B cell (primary cell): ENCODE results near the gene PCSK4. TPM values are rescaled to one million over a fixed set of nuclear protein-coding genes. Genes with fewer than 3 reads are reported as not detected.

Experiments used
- ATAC-seq: fragments of 200-7000 bp; cut with Tn5 transposase; one replicate; pipeline ENCODE4 v1.10.0; 2021; ENCODE audit warnings: low read depth, mild to moderate bottlenecking, moderate number of reproducible peaks, moderate library complexity
- CTCF ChIA-PET: fragments of 350-600 bp; sonication (Branson Sonifier 250); formaldehyde crosslinking; loops from one replicate; lab custom pipeline; 2021; ENCODE audit warnings: antibody characterized with exemption, inconsistent platforms; lab: Charles Lee
- POLR2A ChIA-PET: fragments of 350-600 bp; sonication (Branson Sonifier 250); formaldehyde crosslinking; loops from one replicate; lab custom pipeline; 2021; ENCODE audit warnings: antibody characterized with exemption; lab: Charles Lee
- DNase-seq: peaks from one replicate; pipeline ENCODE4 v3.0.0; 2013
- H2AFZ ChIP-seq: 2 replicates; pipeline ENCODE4 v1.6.1; 2012; ENCODE audit warnings: mild to moderate bottlenecking, low read depth, low read length; ENCODE audit not compliant: insufficient read depth, poor library complexity, severe bottlenecking
- H3K27ac ChIP-seq, 2 donors: 1 replicate in 1 of 2; 2 replicates in 1 of 2; pipeline ENCODE4 v1.5.1; 2012 to 2013; ENCODE audit warnings: low read length in 2 of 2, mild to moderate bottlenecking in 2 of 2, moderate library complexity in 1 of 2
- H3K27me3 ChIP-seq, 4 experiments: fragments of 200-600 bp in 1 of 4; sonication (generic) in 1 of 4; replicated peaks in 1 of 4; 1 replicate in 2 of 4; 2 replicates in 2 of 4; pipeline versions ENCODE4 v1.6.1 to v1.7.0; 2013 to 2016; ENCODE audit warnings: low read length in 3 of 4, mild to moderate bottlenecking in 2 of 4, mixed read lengths in 1 of 4, moderate library complexity in 1 of 4; ENCODE audit not compliant: insufficient read depth in 4 of 4, control insufficient read depth in 3 of 4; ENCODE audit errors: control extremely low read depth in 1 of 4
- H3K36me3 ChIP-seq, 2 experiments: replicated peaks in 1 of 2; 1 replicate in 1 of 2; 2 replicates in 1 of 2; pipeline versions ENCODE4 v1.6.1 to v1.7.1; 2013; ENCODE audit warnings: low read length in 1 of 2; ENCODE audit not compliant: insufficient read depth in 2 of 2, control insufficient read depth in 1 of 2; ENCODE audit errors: control extremely low read depth in 1 of 2, extremely low read depth in 1 of 2
- H3K4me1 ChIP-seq, 2 donors: fragments of 200-600 bp in 1 of 2; sonication (generic) in 1 of 2; 1 replicate in 1 of 2; 2 replicates in 1 of 2; pipeline versions ENCODE4 v1.5.1 to v1.6.1; 2013 to 2017; ENCODE audit warnings: low read length in 2 of 2; ENCODE audit not compliant: control insufficient read depth in 2 of 2, insufficient read depth in 2 of 2
- H3K4me2 ChIP-seq: replicated peaks from 2 replicates; pipeline ENCODE3; 2012; ENCODE audit warnings: mild to moderate bottlenecking, low read depth, low read length; ENCODE audit not compliant: poor library complexity, severe bottlenecking
- H3K4me3 ChIP-seq, 5 experiments: fragments of 200-600 bp in 1 of 5; sonication (generic) in 1 of 5; 1 replicate in 3 of 5; 2 replicates in 2 of 5; pipeline versions ENCODE4 v1.5.1 to v1.7.0; 2011 to 2016; ENCODE audit warnings: low read length in 4 of 5, mild to moderate bottlenecking in 4 of 5, low read depth in 2 of 5, control low read depth in 1 of 5, moderate library complexity in 1 of 5; ENCODE audit not compliant: insufficient read depth in 1 of 5; ENCODE audit errors: control extremely low read depth in 1 of 5, extremely low read depth in 1 of 5
- H3K79me2 ChIP-seq: fragments of 200-600 bp; sonication (generic); one replicate; pipeline ENCODE4 v1.6.0; 2016; ENCODE audit warnings: low read length; ENCODE audit not compliant: control insufficient read depth, insufficient read depth
- H3K9ac ChIP-seq: fragments of 200-600 bp; sonication (generic); 2 replicates; pipeline ENCODE4 v1.6.1; 2017; ENCODE audit warnings: mild to moderate bottlenecking, low read length, moderate library complexity
- H3K9me3 ChIP-seq, 3 donors: one replicate each; pipeline versions ENCODE4 v1.6.1 to v1.7.1; 2013; ENCODE audit warnings: low read length in 2 of 3; ENCODE audit not compliant: control insufficient read depth in 2 of 3, insufficient read depth in 1 of 3; ENCODE audit errors: control extremely low read depth in 1 of 3
- H4K20me1 ChIP-seq: 2 replicates; pipeline ENCODE4 v1.6.0; 2012; ENCODE audit warnings: mild to moderate bottlenecking, low read length; ENCODE audit not compliant: insufficient read depth, control insufficient read depth, poor library complexity, severe bottlenecking
- H3K27ac Mint-ChIP-seq: one replicate; pipeline ENCODE4 v1.8.0; 2021; ENCODE audit warnings: mixed read lengths
- H3K27me3 Mint-ChIP-seq: one replicate; pipeline ENCODE4 v1.8.0; 2021; ENCODE audit warnings: mixed read lengths
- H3K4me1 Mint-ChIP-seq: one replicate; pipeline ENCODE4 v1.8.0; 2021; ENCODE audit warnings: mixed read lengths
- H3K4me3 Mint-ChIP-seq: one replicate; pipeline ENCODE4 v1.8.0; 2021; ENCODE audit warnings: mixed read lengths
- H3K9me3 Mint-ChIP-seq: one replicate; pipeline ENCODE4 v1.8.0; 2022; ENCODE audit warnings: mixed read lengths; ENCODE audit not compliant: insufficient read depth
- CTCF ChIP-seq: fragments of 200-600 bp; IDR thresholded peaks from one replicate; pipeline ENCODE4 v1.8.0; 2022; ENCODE audit warnings: antibody characterized with exemption, mild to moderate bottlenecking
- EZH2 ChIP-seq: IDR thresholded peaks from 2 replicates; pipeline ENCODE4 v1.6.1; 2012; ENCODE audit warnings: borderline replicate concordance, low read depth, mild to moderate bottlenecking, moderate library complexity, low read length; ENCODE audit not compliant: insufficient read depth, poor library complexity, severe bottlenecking
- WGBS: methylation state at CpG from one replicate; pipeline ENCODE4 v1.1.5; 2013; ENCODE audit warnings: missing lambda C conversion rate; ENCODE audit not compliant: insufficient coverage; 5-methylcytosine and 5-hydroxymethylcytosine counted together
- intact Hi-C: fragments of 100-400 bp; cut with micrococcal nuclease; formaldehyde crosslinking; loops from one replicate; pipeline ENCODE4 v1.10.0; 2022
- polyA plus RNA-seq: library from polyadenylated mRNA; depleted of rRNA; stranded (reverse); fragments of >200 nt; gene quantifications from 2 replicates; pipeline ENCODE4 v1.2.3, GENCODE V29; 2012
- total RNA-seq, 2 donors: library from RNA; stranded (reverse); fragments of 120-200 nt in 1 of 2; gene quantifications; 1 replicate in 1 of 2; 2 replicates in 1 of 2; pipeline versions ENCODE4 v1.2.3 to v1.2.4, GENCODE V29; 2013 to 2022

Gene PCSK4
- total and polyA plus RNA-seq, 2 donors (not counting 1 experiment from before 2014, with no cell fraction given), result 1.1 to 1.3 TPM

DNA sequence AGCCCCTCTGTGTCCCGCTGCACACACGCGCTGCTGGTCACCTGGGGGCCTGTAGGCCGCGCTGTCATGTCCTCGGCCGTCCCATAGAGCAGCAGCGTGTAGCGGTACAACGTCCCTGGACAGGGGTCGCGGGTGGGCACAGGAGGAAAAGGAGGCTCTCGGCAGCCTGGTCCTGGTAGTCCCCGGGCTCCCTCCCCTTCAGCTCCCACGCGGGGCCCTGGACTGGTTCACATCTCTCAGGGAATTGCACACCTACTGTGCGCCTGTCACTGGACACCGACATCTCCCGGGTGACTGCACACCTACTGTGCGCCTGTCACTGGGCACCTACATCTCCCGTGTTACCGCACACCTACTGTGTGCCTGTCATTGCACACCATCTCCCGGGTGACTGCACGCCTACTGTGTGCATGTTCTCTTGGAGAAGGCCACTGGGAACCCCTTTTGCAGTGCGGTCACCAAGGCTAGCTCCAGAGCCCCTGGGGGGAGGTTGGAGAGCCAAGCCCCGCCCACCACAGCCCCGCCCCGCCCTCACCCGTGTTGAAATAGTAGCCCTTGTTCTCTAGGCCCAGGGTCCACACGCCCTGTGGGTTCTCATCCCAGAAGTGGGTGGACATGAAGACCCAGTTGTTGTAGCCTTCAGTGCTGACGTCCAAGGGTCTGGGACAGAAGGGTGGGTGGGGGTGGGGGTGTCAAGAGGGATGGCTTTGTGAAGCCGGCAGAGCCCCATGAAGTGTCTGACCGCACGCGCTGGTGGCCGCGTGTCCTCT is 7.6 kb downstream of the PCSK4 start:
- Histone ChIP-seq H3K36me3 (peaks cover 0 to under 1% of the 10 kb centered on the region in 2 experiments), H3K9ac (no peak overlapping the region), H3K9me3 (no peaks in the 10 kb centered on the region), H3K4me3 (no peak overlapping the region), H3K79me2 (peaks cover 14% of the 10 kb centered on the region), H4K20me1 (peaks cover 7% of the 10 kb centered on the region), H3K27ac (no peak overlapping the region), H3K4me1 (peaks cover 6 to 17% of the 10 kb centered on the region in 2 donors), H3K4me2 (no peak overlapping the region), H2AFZ (no peak overlapping the region), H3K27me3 (no peaks in the 10 kb centered on the region)
- Mint-ChIP-seq H3K27me3 (no peaks in the 10 kb centered on the region), H3K27ac (no peak overlapping the region), H3K4me1 (peaks cover 8% of the 10 kb centered on the region), H3K4me3 (no peak overlapping the region), H3K9me3 (no peaks in the 10 kb centered on the region)
- intact Hi-C loops, result no loop called here
- TF ChIP-seq EZH2, result no peak
- no peak for TF ChIP-seq CTCF
- ChIA-PET CTCF (no interaction called here), POLR2A (no interaction called here)
- peak; percentile 7 for DNase-seq
- ATAC-seq, result no peak
- WGBS, result 92% methylated on average over 36 of the region's 37 CpGs

- ChIA-PET POLR2A (no interaction called here), CTCF (no interaction called here)
Measured at GRCh38 chr19:1481893-1482360, 8.2 kb downstream of the PCSK4 start.

More at GRCh38 chr19:1481893-1482360, 8.2 kb downstream of the PCSK4 start:
- Mint-ChIP-seq H3K9me3 (no peaks in the 10 kb centered on the region), H3K27me3 (no peaks in the 10 kb centered on the region), H3K4me3 (no peak overlapping the region), H3K4me1 (peaks cover 13% of the 10 kb centered on the region), H3K27ac (no peak overlapping the region)
- Histone ChIP-seq H3K4me3 (no peak overlapping the region), H3K9ac (no peak overlapping the region), H3K27me3 (no peaks in the 10 kb centered on the region), H3K4me1 (peaks cover 6 to 22% of the 10 kb centered on the region in 2 donors), H3K9me3 (no peaks in the 10 kb centered on the region), H4K20me1 (peaks cover 7% of the 10 kb centered on the region), H2AFZ (no peak overlapping the region), H3K27ac (no peak overlapping the region), H3K4me2 (no peak overlapping the region), H3K79me2 (peaks cover 14% of the 10 kb centered on the region), H3K36me3 (peaks cover 0 to 4% of the 10 kb centered on the region in 2 experiments)
- intact Hi-C loops, result no loop called here
- no peak for DNase-seq
- no peak for TF ChIP-seq CTCF
- no peak for TF ChIP-seq EZH2
- no peak for ATAC-seq
- 94% methylated on average over 36 of the region's 36 CpGs for WGBS
